Osteocyte (in vitro differentiated cells): ENCODE data around the gene DNM1L. TPM values are rescaled to one million over a fixed set of nuclear protein-coding genes. Genes with fewer than 3 reads are reported as not detected.

ENCODE experiments used
- DNase-seq: peaks from one replicate; pipeline ENCODE4 v3.0.0; 2021; ENCODE audit warnings: mixed read lengths; ENCODE audit not compliant: unreplicated experiment; ENCODE audit errors: extremely low spot score
- H3K27ac Mint-ChIP-seq: one replicate; pipeline ENCODE4 v1.8.0; 2021; ENCODE audit warnings: mild to moderate bottlenecking, mixed read lengths; ENCODE audit not compliant: unreplicated experiment
- H3K27me3 Mint-ChIP-seq: one replicate; pipeline ENCODE4 v1.8.0; 2021; ENCODE audit warnings: mixed read lengths; ENCODE audit not compliant: unreplicated experiment
- H3K36me3 Mint-ChIP-seq: one replicate; pipeline ENCODE4 v1.8.0; 2021; ENCODE audit warnings: mixed read lengths; ENCODE audit not compliant: unreplicated experiment
- H3K4me1 Mint-ChIP-seq: one replicate; pipeline ENCODE4 v1.8.0; 2021; ENCODE audit warnings: mixed read lengths; ENCODE audit not compliant: unreplicated experiment
- H3K4me3 Mint-ChIP-seq: one replicate; pipeline ENCODE4 v1.8.0; 2021; ENCODE audit warnings: mild to moderate bottlenecking, moderate library complexity, mixed read lengths; ENCODE audit not compliant: unreplicated experiment
- H3K9me3 Mint-ChIP-seq: one replicate; pipeline ENCODE4 v1.8.0; 2021; ENCODE audit warnings: mixed read lengths; ENCODE audit not compliant: unreplicated experiment
- CTCF ChIP-seq: fragments of 200-600 bp; sonication (generic); IDR thresholded peaks from 2 replicates; pipeline ENCODE4 v1.5.0; 2021; ENCODE audit warnings: antibody characterized with exemption, mild to moderate bottlenecking, moderate library complexity
- total RNA-seq: library from RNA; stranded (reverse); gene quantifications from 2 replicates; pipeline ENCODE4 v1.2.1, GENCODE V29; 2021

DNM1L gene
- total RNA-seq, 1 donor from 2014 or later, result 67.0 TPM

- Mint-ChIP-seq H3K27me3 (peaks cover 6% of the 10 kb centered on the region), H3K4me3 (no peak overlapping the region), H3K4me1 (peaks cover 1% of the 10 kb centered on the region), H3K27ac (no peak overlapping the region), H3K36me3 (no peaks in the 10 kb centered on the region), H3K9me3 (no peaks in the 10 kb centered on the region)
- no peak for TF ChIP-seq CTCF
- DNase-seq, result no peak
These were observed 82.6 kb downstream of the DNM1L start for GRCh38 chr12:32761716-32762115.

GRCh38 chr12:32765906-32766305, 86.8 kb downstream of the DNM1L start:
- DNase-seq, result no peak
- no peak for TF ChIP-seq CTCF
- H3K36me3 Mint-ChIP-seq, result no peaks in the 10 kb centered on the region
- H3K27ac Mint-ChIP-seq, result no peak overlapping the region
- H3K4me1 Mint-ChIP-seq, result no peaks in the 10 kb centered on the region
- no peak overlapping the region for H3K4me3 Mint-ChIP-seq
- H3K9me3 Mint-ChIP-seq, result no peaks in the 10 kb centered on the region
- peaks cover 22% of the 10 kb centered on the region for H3K27me3 Mint-ChIP-seq

- no peak for TF ChIP-seq CTCF
These were observed 89.4 kb downstream of the DNM1L start for GRCh38 chr12:32768518-32768917.

GRCh38 chr12:32770141-32770540, 91.0 kb downstream of the DNM1L start:
- Mint-ChIP-seq H3K9me3 (no peaks in the 10 kb centered on the region), H3K4me3 (no peak overlapping the region), H3K27me3 (peaks cover 24% of the 10 kb centered on the region), H3K4me1 (no peaks in the 10 kb centered on the region), H3K36me3 (no peaks in the 10 kb centered on the region), H3K27ac (no peak overlapping the region)
- DNase-seq, result no peak
- no peak for TF ChIP-seq CTCF

More at GRCh38 chr12:32768518-32768917, 89.4 kb downstream of the DNM1L start:
- H3K27ac Mint-ChIP-seq, result no peak overlapping the region
- no peaks in the 10 kb centered on the region for H3K9me3 Mint-ChIP-seq
- no peaks in the 10 kb centered on the region for H3K4me1 Mint-ChIP-seq
- no peaks in the 10 kb centered on the region for H3K36me3 Mint-ChIP-seq
- H3K4me3 Mint-ChIP-seq, result no peak overlapping the region
- H3K27me3 Mint-ChIP-seq, result peaks cover 20% of the 10 kb centered on the region
- DNase-seq, result no peak

GRCh38 chr12:32773691-32774090, 94.6 kb downstream of the DNM1L start:
- Mint-ChIP-seq H3K27ac (no peak overlapping the region), H3K4me1 (no peaks in the 10 kb centered on the region), H3K36me3 (no peaks in the 10 kb centered on the region), H3K9me3 (no peaks in the 10 kb centered on the region), H3K27me3 (peaks cover 21% of the 10 kb centered on the region), H3K4me3 (no peak overlapping the region)
- no peak for DNase-seq
- no peak for TF ChIP-seq CTCF
